GM12878 (cell line): ENCODE measurements around the gene ZNF43.

Experiments
- BHLHE40 ChIP-seq, 2 experiments: fragments of 450-650 bp in 1 of 2; IDR thresholded peaks; 2 replicates each; pipeline ENCODE4 v1.6.1; 2011 to 2017; ENCODE audit warnings: low read depth in 2 of 2, borderline replicate concordance in 1 of 2, improper control_type of control experiment in 1 of 2, low read length in 1 of 2, mild to moderate bottlenecking in 1 of 2
- CTCF ChIP-seq, 3 experiments: IDR thresholded peaks in 2 of 3; conservative IDR thresholded peaks in 1 of 3; 2 replicates each; pipeline ENCODE4 v1.5.1; 2011; ENCODE audit warnings: low read depth in 3 of 3, low read length in 3 of 3, mild to moderate bottlenecking in 3 of 3, control low read depth in 2 of 3, moderate library complexity in 2 of 3, inconsistent platforms in 1 of 3, mixed read lengths in 1 of 3; ENCODE audit not compliant: control insufficient read depth in 2 of 3, insufficient read depth in 1 of 3; ENCODE audit errors: extremely low read depth in 1 of 3
- PRDM15 ChIP-seq: fragments of 450-650 bp; formaldehyde crosslinking; IDR thresholded peaks from 2 replicates; pipeline ENCODE4 v1.4.0; 2020; ENCODE audit warnings: mild to moderate bottlenecking, moderate library complexity
- ZNF274 ChIP-seq: IDR thresholded peaks from one replicate; pipeline ENCODE4 v1.8.0; 2011; ENCODE audit not compliant: insufficient read length, insufficient read depth

GRCh38 chr19:21835429-21835809, 563 bp downstream of the ZNF43 start:
- TF ChIP-seq PRDM15 (CRISPR knock-in tag) = no peak
- no peak for TF ChIP-seq BHLHE40 (IDR thresholded peaks at IDR 0.05; ENCODE audit: borderline replicate concordance in 1 of 2, low read depth in 2 of 2, low read length in 1 of 2)
- TF ChIP-seq ZNF274 = no peak
- TF ChIP-seq CTCF (IDR thresholded peaks at IDR 0.05 in 2 of 3, conservative IDR thresholded peaks at IDR 0.05 in 1 of 3; ENCODE audit: control insufficient read depth in 2 of 3, extremely low read depth in 1 of 3, insufficient read depth in 1 of 3, low read depth in 3 of 3, low read length in 3 of 3) = no peak
